ENCODE results near the gene THSD7B.

Gene THSD7B

DNA sequence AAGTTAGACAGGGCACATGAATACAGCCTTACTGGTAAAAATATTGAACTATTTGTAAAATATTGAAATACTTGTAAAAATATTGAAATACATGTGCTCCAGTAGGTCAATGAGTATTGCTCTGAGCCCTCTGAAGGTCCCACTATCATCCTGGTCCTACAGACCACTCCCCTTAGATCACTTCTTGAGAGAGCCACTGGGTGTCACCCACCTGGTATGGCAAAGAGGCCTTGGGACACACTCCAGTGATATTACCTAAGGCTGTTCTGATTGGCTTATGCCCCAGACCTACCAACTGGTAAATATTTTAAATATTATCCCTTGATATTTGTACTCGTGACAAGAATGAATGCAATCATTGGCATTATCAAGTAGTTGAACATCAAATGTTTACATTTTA is 5.0 kb downstream of the THSD7B start:
- TF ChIP-seq GATA2 (IDR thresholded peaks at IDR 0.05; ENCODE audit: low read depth, low read length) (no peak), GATA3 (IDR thresholded peaks at IDR 0.05; ENCODE audit: low read depth, low read length) (no peak)

DNA sequence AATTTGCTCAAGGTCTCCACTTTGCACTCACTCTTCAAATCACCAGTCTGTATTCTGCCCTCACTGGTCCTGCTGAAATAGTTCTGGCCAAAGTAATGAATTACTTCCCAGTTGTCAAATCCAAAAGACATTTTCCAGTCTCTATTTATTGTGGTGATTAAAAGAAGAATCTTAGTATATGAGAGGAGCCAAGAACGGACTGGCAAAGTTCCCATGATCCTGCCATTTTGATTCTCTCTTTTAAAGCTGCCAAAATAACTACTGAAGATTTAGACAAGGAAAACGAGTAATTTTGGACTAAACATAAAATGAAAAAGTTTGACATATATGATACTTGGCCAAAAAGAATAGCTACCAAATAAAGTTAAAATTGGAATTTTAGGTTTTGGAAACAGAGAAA is 12.0 kb downstream of the THSD7B start:
- TF ChIP-seq GATA3 (IDR thresholded peaks at IDR 0.05; ENCODE audit: low read depth, low read length), result no peak
- no peak for TF ChIP-seq GATA2 (IDR thresholded peaks at IDR 0.05; ENCODE audit: low read depth, low read length)

GRCh38 chr2:136783856-136784255 is 18.5 kb downstream of the THSD7B start:
- TF ChIP-seq GATA3 (IDR thresholded peaks at IDR 0.05; ENCODE audit: low read depth, low read length), result no peak
- TF ChIP-seq GATA2 (IDR thresholded peaks at IDR 0.05; ENCODE audit: low read depth, low read length), result no peak

- TF ChIP-seq GATA3 (IDR thresholded peaks at IDR 0.05; ENCODE audit: low read depth, low read length), result no peak
- TF ChIP-seq GATA2 (IDR thresholded peaks at IDR 0.05; ENCODE audit: low read depth, low read length), result no peak
Measured at GRCh38 chr2:136785215-136785614, 19.9 kb downstream of the THSD7B start.

DNA sequence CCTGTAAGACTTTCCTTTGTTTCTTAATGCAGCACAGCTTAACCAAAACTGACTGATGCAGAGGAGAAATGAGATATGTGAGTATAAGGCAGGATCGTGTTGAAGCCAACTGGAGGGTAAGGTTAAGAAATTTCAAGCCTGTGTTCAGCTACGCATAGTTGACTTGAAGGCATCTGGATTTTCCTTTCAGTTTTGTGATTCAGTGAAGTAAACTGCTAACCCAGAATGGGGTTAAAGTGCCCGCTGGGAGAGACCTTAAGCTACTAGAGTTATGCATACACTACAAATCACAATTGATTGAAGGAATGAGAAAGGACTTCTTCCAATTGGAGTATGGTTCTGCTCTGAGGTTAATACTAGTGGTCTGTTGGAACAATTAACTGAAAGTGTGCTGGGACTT is 22.6 kb downstream of the THSD7B start:
- no peak for TF ChIP-seq GATA3 (IDR thresholded peaks at IDR 0.05; ENCODE audit: low read depth, low read length)
- no peak for TF ChIP-seq GATA2 (IDR thresholded peaks at IDR 0.05; ENCODE audit: low read depth, low read length)

GRCh38 chr2:136796339-136796738 is 31.0 kb downstream of the THSD7B start:
- TF ChIP-seq GATA3 (IDR thresholded peaks at IDR 0.05; ENCODE audit: low read depth, low read length) (no peak), GATA2 (IDR thresholded peaks at IDR 0.05; ENCODE audit: low read depth, low read length) (no peak)

GRCh38 chr2:136798766-136799165 is 33.4 kb downstream of the THSD7B start:
- TF ChIP-seq GATA3 (IDR thresholded peaks at IDR 0.05; ENCODE audit: low read depth, low read length) (no peak), GATA2 (IDR thresholded peaks at IDR 0.05; ENCODE audit: low read depth, low read length) (no peak)

DNA sequence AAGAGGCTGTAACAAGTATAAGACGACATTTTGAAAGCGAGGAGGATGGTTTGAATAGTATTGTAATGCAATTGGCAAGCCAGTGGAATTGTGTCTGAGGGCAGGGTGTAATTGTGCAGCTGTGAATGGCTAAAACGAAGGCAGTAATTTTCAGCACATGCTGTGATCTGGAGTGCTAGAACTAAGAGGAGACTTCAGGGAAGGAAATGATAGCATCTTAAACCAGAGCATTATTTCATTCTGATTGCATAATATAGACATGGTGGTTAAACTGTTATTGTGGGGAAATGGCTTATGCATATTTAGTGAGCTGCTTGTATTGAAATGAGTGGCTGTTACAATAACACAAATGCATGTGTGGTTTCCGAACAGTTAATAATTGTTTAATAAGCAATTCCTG is 36.3 kb downstream of the THSD7B start:
- TF ChIP-seq GATA2 (IDR thresholded peaks at IDR 0.05; ENCODE audit: low read depth, low read length) (no peak), GATA3 (IDR thresholded peaks at IDR 0.05; ENCODE audit: low read depth, low read length) (no peak)

- no peak for TF ChIP-seq GATA3 (IDR thresholded peaks at IDR 0.05; ENCODE audit: low read depth, low read length)
- TF ChIP-seq GATA2 (IDR thresholded peaks at IDR 0.05; ENCODE audit: low read depth, low read length), result no peak
Measured at GRCh38 chr2:136809998-136810397, 44.7 kb downstream of the THSD7B start.

DNA sequence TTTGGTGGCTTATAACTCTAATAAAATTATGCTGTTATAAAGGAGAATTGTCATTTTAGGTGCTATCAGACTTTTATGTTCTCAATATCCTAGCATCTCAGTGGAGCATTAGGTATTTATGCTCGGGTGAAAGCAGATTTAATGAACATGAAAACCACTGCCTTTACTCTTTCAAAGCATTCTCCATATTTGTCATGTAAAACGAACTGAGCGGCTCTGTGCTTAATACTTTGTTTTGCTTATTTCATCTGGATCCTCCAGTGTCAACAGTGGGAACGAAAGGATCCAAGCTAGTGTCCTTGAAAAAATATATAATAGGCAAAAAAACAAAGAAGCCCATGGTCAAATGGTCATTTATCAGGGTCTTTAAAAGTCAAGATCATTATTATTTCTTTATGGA is 53.5 kb downstream of the THSD7B start:
- TF ChIP-seq GATA2 (IDR thresholded peaks at IDR 0.05; ENCODE audit: low read depth, low read length) (no peak), GATA3 (IDR thresholded peaks at IDR 0.05; ENCODE audit: low read depth, low read length) (no peak)

- no peak for TF ChIP-seq GATA3 (IDR thresholded peaks at IDR 0.05; ENCODE audit: low read depth, low read length)
- TF ChIP-seq GATA2 (IDR thresholded peaks at IDR 0.05; ENCODE audit: low read depth, low read length), result no peak
Measured at GRCh38 chr2:136823291-136823690, 57.9 kb downstream of the THSD7B start.

GRCh38 chr2:136828162-136828561 is 62.8 kb downstream of the THSD7B start:
- TF ChIP-seq GATA2 (IDR thresholded peaks at IDR 0.05; ENCODE audit: low read depth, low read length), result no peak
- no peak for TF ChIP-seq GATA3 (IDR thresholded peaks at IDR 0.05; ENCODE audit: low read depth, low read length)

GRCh38 chr2:136828774-136829173 is 63.4 kb downstream of the THSD7B start:
- TF ChIP-seq GATA3 (IDR thresholded peaks at IDR 0.05; ENCODE audit: low read depth, low read length) (no peak), GATA2 (IDR thresholded peaks at IDR 0.05; ENCODE audit: low read depth, low read length) (no peak)

GRCh38 chr2:136844546-136844945 is 79.2 kb downstream of the THSD7B start:
- TF ChIP-seq GATA3 (IDR thresholded peaks at IDR 0.05; ENCODE audit: low read depth, low read length) (no peak), GATA2 (IDR thresholded peaks at IDR 0.05; ENCODE audit: low read depth, low read length) (no peak)

- TF ChIP-seq GATA3 (IDR thresholded peaks at IDR 0.05; ENCODE audit: low read depth, low read length), result no peak
- TF ChIP-seq GATA2 (IDR thresholded peaks at IDR 0.05; ENCODE audit: low read depth, low read length), result no peak
Measured at GRCh38 chr2:136858656-136859055, 93.3 kb downstream of the THSD7B start.

- TF ChIP-seq GATA2 (IDR thresholded peaks at IDR 0.05; ENCODE audit: low read depth, low read length) (no peak), GATA3 (IDR thresholded peaks at IDR 0.05; ENCODE audit: low read depth, low read length) (no peak)
Measured at GRCh38 chr2:136860443-136860958, 95.2 kb downstream of the THSD7B start.
